GM12875 (cell line): ENCODE results near the gene PARN.
"Not testable (repeated sequence)": the region's sequence is repeated elsewhere in the genome, so short reads cannot be mapped to it uniquely, and the experiment has no call there.

Experiments
- H3K4me3 ChIP-seq: one replicate; pipeline ENCODE4 v1.5.1; 2011; ENCODE audit warnings: low read depth, low read length, control low read depth
- CTCF ChIP-seq: IDR thresholded peaks from 2 replicates; pipeline ENCODE4 v1.5.1; 2011; ENCODE audit warnings: low read depth, mild to moderate bottlenecking, control low read depth, inconsistent platforms, low read length, moderate library complexity, borderline replicate concordance; ENCODE audit not compliant: insufficient read depth

The PARN gene

DNA sequence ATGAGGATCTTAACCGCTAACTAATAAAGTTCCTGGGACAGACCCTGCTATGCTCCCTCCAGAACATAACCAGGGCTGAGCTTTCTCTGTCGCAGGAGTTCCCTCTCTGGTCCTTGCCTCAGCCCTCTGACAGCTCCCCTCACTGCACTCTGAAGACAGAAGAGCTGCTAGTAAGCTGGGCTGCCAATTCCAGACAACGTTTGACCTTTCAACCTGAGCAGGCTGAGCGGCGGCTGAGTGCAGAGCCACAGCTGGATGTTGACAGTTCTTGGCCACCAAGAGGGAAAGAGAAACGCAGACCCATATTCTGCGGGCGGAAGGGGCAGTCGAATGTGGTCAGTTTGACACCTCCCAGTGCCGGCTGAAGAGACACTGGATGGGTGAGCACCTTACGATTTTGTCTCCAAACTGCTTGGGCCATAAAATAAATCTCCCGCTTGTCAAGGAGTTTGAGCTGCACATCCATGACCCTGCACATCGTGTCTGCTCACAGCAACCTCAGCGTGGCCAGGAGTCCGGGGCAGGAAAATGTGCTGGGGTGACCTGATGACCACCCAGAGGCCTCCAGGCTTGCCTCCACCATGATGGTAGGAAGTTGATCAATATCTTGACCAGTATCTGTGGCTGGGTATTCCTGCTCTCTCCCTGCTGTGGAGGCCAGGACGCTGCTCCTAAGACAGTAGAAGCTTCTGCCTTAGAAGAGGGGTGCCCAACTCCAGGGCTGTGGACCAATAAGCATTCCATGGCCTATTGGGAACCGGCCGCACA lies 209.2 kb downstream of the PARN start:
- no peak overlapping the region for H3K4me3 ChIP-seq
- no peak for TF ChIP-seq CTCF

DNA sequence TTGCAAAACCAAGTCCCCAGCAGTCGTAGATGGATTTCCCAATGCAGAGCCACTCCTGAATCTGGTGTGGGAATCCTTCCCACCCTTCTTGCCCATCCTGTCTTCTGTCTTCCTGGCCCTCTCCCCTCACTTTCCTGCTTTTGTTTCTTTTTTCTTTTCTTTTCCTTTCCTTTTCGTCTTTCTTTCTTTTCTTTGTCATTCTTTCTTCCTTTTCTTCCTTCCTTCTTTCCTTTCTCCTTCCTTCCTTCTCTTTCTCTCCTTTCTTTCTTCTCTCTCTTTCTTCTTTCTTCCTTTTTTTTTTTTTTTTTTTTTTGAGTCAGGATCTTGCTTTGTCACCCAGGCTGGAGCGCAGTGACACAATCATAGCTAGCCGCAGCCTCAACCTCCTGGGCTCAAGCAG lies 209.8 kb downstream of the PARN start:
- not testable (repeated sequence) for H3K4me3 ChIP-seq

- no peak overlapping the region for H3K4me3 ChIP-seq
- TF ChIP-seq CTCF = no peak
Observed at GRCh38 chr16:14419817-14420216, 210.2 kb downstream of the PARN start.

GRCh38 chr16:14418795-14419225 lies 211.2 kb downstream of the PARN start:
- TF ChIP-seq CTCF = no peak
- no peak overlapping the region for H3K4me3 ChIP-seq

GRCh38 chr16:14416184-14416583 lies 213.9 kb downstream of the PARN start:
- H3K4me3 ChIP-seq = no peak overlapping the region
- no peak for TF ChIP-seq CTCF

GRCh38 chr16:14415291-14415690 lies 214.8 kb downstream of the PARN start:
- no peak overlapping the region for H3K4me3 ChIP-seq
- TF ChIP-seq CTCF = no peak

- no peak overlapping the region for H3K4me3 ChIP-seq
- TF ChIP-seq CTCF = no peak
Observed at GRCh38 chr16:14409563-14409962, 220.5 kb downstream of the PARN start.
